HCT116 (cell line): ENCODE measurements around the gene OST4. TPM values are rescaled to one million over a fixed set of nuclear protein-coding genes. Genes with fewer than 3 reads are reported as not detected.

ENCODE experiments used
- ATAC-seq: fragments of 200-7000 bp; cut with Tn5 transposase; 2 replicates; pipeline ENCODE4 v1.9.1; 2020; ENCODE audit warnings: mild to moderate bottlenecking, moderate library complexity
- BruUV-seq: library from RNA; stranded (reverse); fragments of 400-500 nt; replicated peaks from 2 replicates; lab custom pipeline; 2021; lab: Mats Ljungman, UMichigan
- CTCF ChIA-PET: fragments of 300-600 bp; sonication (Branson Sonifier 250); formaldehyde crosslinking; loops from one replicate; lab custom pipeline; 2021; ENCODE audit warnings: antibody characterized with exemption; lab: Charles Lee
- POLR2A ChIA-PET: fragments of 300-600, 350-600 bp; sonication (Branson Sonifier 250); formaldehyde crosslinking; loops from one replicate; lab custom pipeline; 2021; ENCODE audit warnings: antibody characterized with exemption; lab: Charles Lee
- RAD21 ChIA-PET, 2 experiments: fragments of 300-600 bp; sonication (Branson Sonifier 250); formaldehyde crosslinking; loops; one replicate each; lab custom pipeline; 2023; ENCODE audit warnings: low total read pairs in 2 of 2; ENCODE audit not compliant: uncharacterized antibody in 2 of 2, unreplicated experiment in 2 of 2, low non-redundant PET in 1 of 2; lab: Charles Lee
- DNase-seq: peaks from one replicate; pipeline ENCODE4 v3.0.0-alpha.2; 2010; ENCODE audit warnings: low read depth, low spot score
- H2AFZ ChIP-seq: fragments of 200-600 bp; shearing (Covaris generic), sonication (generic); 2 replicates; pipeline ENCODE4 v1.6.1; 2017; ENCODE audit warnings: low read depth, mixed run types, mixed read lengths, antibody characterized with exemption, low read length; ENCODE audit not compliant: poor library complexity, severe bottlenecking
- H3K27ac ChIP-seq: 2 replicates; pipeline ENCODE4 v1.5.1; 2012; ENCODE audit warnings: low read depth, low read length
- H3K27me3 ChIP-seq: fragments of 200-600 bp; sonication (generic); 2 replicates; pipeline ENCODE4 v1.6.1; 2016; ENCODE audit warnings: mixed run types, low read length, mixed read lengths; ENCODE audit not compliant: insufficient read depth
- H3K36me3 ChIP-seq, 2 experiments: fragments of 200-500 bp in 1 of 2; fragments of 200-600 bp in 1 of 2; sonication (Bioruptor generic) in 1 of 2; sonication (generic) in 1 of 2; 2 replicates each; pipeline versions ENCODE4 v1.5.1 to v1.6.1; 2014 to 2016; ENCODE audit warnings: low read length in 2 of 2, inconsistent platforms in 1 of 2, mixed read lengths in 1 of 2, mixed run types in 1 of 2; ENCODE audit not compliant: insufficient read depth in 2 of 2, control insufficient read depth in 1 of 2
- H3K4me1 ChIP-seq, 2 experiments: fragments of 200-600 bp in 1 of 2; sonication (generic) in 1 of 2; 2 replicates each; pipeline versions ENCODE4 v1.5.1 to v1.6.1; 2012 to 2017; ENCODE audit warnings: low read length in 2 of 2, inconsistent platforms in 1 of 2, mild to moderate bottlenecking in 1 of 2, mixed read lengths in 1 of 2, mixed run types in 1 of 2, moderate library complexity in 1 of 2; ENCODE audit not compliant: insufficient read depth in 2 of 2, control insufficient read depth in 1 of 2
- H3K4me2 ChIP-seq: fragments of 200-600 bp; sonication (generic); 2 replicates; pipeline ENCODE4 v1.6.1; 2017; ENCODE audit warnings: mixed run types, low read length, mixed read lengths
- H3K4me3 ChIP-seq, 2 experiments: fragments of 200-600 bp in 1 of 2; sonication (generic) in 1 of 2; replicated peaks in 1 of 2; 2 replicates each; pipeline ENCODE4 v1.5.1; 2011 to 2016; ENCODE audit warnings: low read length in 2 of 2, control low read depth in 1 of 2, low read depth in 1 of 2, mild to moderate bottlenecking in 1 of 2, mixed read lengths in 1 of 2, mixed run types in 1 of 2
- H3K79me2 ChIP-seq: fragments of 200-600 bp; sonication (generic); 2 replicates; pipeline ENCODE4 v1.6.1; 2017; ENCODE audit warnings: mild to moderate bottlenecking, mixed run types, low read length, moderate library complexity, mixed read lengths; ENCODE audit not compliant: insufficient read depth
- H3K9ac ChIP-seq: fragments of 200-600 bp; sonication (generic); 2 replicates; pipeline ENCODE4 v1.6.1; 2016; ENCODE audit warnings: low read length, mixed read lengths
- H3K9me2 ChIP-seq: fragments of 200-600 bp; sonication (generic), shearing (Covaris generic); 2 replicates; pipeline ENCODE4 v1.6.1; 2017; ENCODE audit warnings: mixed run types, mild to moderate bottlenecking, moderate library complexity; ENCODE audit not compliant: insufficient read depth
- H3K9me3 ChIP-seq, 2 experiments: fragments of 200-500 bp in 1 of 2; fragments of 200-600 bp in 1 of 2; sonication (Bioruptor generic) in 1 of 2; sonication (generic) in 1 of 2; 2 replicates each; pipeline ENCODE4 v1.6.1; 2014 to 2017; ENCODE audit warnings: low read length in 2 of 2, mixed read lengths in 2 of 2, inconsistent platforms in 1 of 2, low read depth in 1 of 2, mild to moderate bottlenecking in 1 of 2, mixed run types in 1 of 2, moderate library complexity in 1 of 2; ENCODE audit not compliant: control insufficient read depth in 1 of 2, insufficient read depth in 1 of 2
- H4K20me1 ChIP-seq: fragments of 200-600 bp; sonication (generic), shearing (Covaris generic); 2 replicates; pipeline ENCODE4 v1.6.1; 2017; ENCODE audit warnings: mixed run types, mild to moderate bottlenecking, moderate library complexity; ENCODE audit not compliant: insufficient read depth
- EGR1 ChIP-seq: IDR thresholded peaks from 2 replicates; pipeline ENCODE4 v1.6.1; 2012; ENCODE audit warnings: low read depth
- FOSL1 ChIP-seq: IDR thresholded peaks from 2 replicates; pipeline ENCODE4 v1.6.1; 2012; ENCODE audit warnings: low read depth
- intact Hi-C: fragments of 100-400 bp; cut with micrococcal nuclease; formaldehyde crosslinking; loops from 2 replicates; pipeline ENCODE4 v1.10.0; 2022
- total RNA-seq: library from RNA; stranded (reverse); gene quantifications from one replicate; pipeline ENCODE4 v1.2.1, GENCODE V29; 2021; ENCODE audit not compliant: unreplicated experiment
- TF ChIP-seq, protein P1 (sequence below), 3 experiments: fragments of 200-600 bp in 1 of 3; sonication (generic) in 1 of 3; IDR thresholded peaks in 2 of 3; conservative IDR thresholded peaks in 1 of 3; 2 replicates each; pipeline ENCODE4 v1.5.1; 2012 to 2017; ENCODE audit warnings: low read depth in 2 of 3, low read length in 2 of 3, antibody characterized with exemption in 1 of 3, borderline replicate concordance in 1 of 3, control low read depth in 1 of 3, mild to moderate bottlenecking in 1 of 3, mixed read lengths in 1 of 3, mixed run types in 1 of 3, moderate library complexity in 1 of 3; ENCODE audit not compliant: insufficient read depth in 1 of 3
- TF ChIP-seq, protein P2 (sequence below): IDR thresholded peaks from 2 replicates; pipeline ENCODE4 v1.6.1; 2011; ENCODE audit warnings: mild to moderate bottlenecking, low read length, moderate library complexity; ENCODE audit not compliant: insufficient replicate concordance; ENCODE audit errors: extremely low read depth

Gene OST4
- total RNA-seq, 1 experiment from 2014 or later, result 187 TPM

DNA sequence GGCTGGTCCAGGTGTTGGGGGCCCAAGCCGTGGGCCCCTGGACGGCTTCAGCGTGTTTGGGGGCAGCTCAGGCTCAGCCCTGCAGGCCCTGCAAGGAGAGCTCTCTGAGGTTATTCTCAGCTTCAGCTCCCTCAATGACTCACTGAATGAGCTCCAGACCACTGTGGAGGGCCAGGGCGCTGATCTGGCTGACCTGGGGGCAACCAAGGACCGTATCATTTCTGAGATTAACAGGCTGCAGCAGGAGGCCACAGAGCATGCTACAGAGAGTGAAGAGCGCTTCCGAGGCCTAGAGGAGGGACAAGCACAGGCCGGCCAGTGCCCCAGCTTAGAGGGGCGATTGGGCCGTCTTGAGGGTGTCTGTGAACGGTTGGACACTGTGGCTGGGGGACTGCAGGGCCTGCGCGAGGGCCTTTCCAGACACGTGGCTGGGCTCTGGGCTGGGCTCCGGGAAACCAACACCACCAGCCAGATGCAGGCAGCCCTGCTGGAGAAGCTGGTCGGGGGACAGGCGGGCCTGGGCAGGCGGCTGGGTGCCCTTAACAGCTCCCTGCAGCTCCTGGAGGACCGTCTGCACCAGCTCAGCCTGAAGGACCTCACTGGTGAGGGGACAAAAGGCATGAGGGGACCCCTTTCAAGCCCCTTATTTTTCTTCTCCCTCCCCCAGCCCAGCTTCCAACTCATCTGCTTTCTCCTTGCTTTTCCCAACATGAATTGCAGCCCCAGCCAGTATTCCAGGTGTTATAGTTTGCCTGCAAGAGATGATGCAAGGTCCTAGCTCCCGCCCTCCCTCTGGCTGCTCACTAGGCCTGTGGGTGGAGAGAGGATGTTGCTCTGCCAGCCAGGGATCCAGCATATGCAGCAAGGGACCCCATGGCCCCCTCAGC, 12.2 kb upstream of the OST4 start:
- no peak overlapping the region for H2AFZ ChIP-seq
- no peaks in the 10 kb centered on the region for H3K36me3 ChIP-seq
- no peaks in the 10 kb centered on the region for H3K79me2 ChIP-seq
- RAD21 ChIA-PET, result interaction anchor here in 1 of 2 experiments (1.6 kb wide), 1 partner anchor 122 kb away, joined by 4 read pairs; no protein-coding TSS in a partner anchor
- intact Hi-C loops, result no loop called here
- peaks cover 13 to 42% of the 10 kb centered on the region in 2 experiments for H3K4me1 ChIP-seq
- POLR2A ChIA-PET, result interaction anchor here (1.1 kb wide), 1 partner anchor 209 kb away, joined by 7 read pairs; no protein-coding TSS in a partner anchor
- H3K4me3 ChIP-seq, result no peak overlapping the region
- CTCF ChIA-PET, result interaction anchor here (3.1 kb wide), 1 partner anchor 122 kb away, joined by 15 read pairs; no protein-coding TSS in a partner anchor
- no peaks in the 10 kb centered on the region for H4K20me1 ChIP-seq
- TF ChIP-seq, protein P1, sequence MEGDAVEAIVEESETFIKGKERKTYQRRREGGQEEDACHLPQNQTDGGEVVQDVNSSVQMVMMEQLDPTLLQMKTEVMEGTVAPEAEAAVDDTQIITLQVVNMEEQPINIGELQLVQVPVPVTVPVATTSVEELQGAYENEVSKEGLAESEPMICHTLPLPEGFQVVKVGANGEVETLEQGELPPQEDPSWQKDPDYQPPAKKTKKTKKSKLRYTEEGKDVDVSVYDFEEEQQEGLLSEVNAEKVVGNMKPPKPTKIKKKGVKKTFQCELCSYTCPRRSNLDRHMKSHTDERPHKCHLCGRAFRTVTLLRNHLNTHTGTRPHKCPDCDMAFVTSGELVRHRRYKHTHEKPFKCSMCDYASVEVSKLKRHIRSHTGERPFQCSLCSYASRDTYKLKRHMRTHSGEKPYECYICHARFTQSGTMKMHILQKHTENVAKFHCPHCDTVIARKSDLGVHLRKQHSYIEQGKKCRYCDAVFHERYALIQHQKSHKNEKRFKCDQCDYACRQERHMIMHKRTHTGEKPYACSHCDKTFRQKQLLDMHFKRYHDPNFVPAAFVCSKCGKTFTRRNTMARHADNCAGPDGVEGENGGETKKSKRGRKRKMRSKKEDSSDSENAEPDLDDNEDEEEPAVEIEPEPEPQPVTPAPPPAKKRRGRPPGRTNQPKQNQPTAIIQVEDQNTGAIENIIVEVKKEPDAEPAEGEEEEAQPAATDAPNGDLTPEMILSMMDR (IDR thresholded peaks at IDR 0.05 in 2 of 3, conservative IDR thresholded peaks at IDR 0.05 in 1 of 3; ENCODE audit: borderline replicate concordance in 1 of 3, insufficient read depth in 1 of 3, low read depth in 2 of 3, low read length in 2 of 3), result no peak
- no peak for TF ChIP-seq EGR1
- no peak for TF ChIP-seq FOSL1
- TF ChIP-seq, protein P2, sequence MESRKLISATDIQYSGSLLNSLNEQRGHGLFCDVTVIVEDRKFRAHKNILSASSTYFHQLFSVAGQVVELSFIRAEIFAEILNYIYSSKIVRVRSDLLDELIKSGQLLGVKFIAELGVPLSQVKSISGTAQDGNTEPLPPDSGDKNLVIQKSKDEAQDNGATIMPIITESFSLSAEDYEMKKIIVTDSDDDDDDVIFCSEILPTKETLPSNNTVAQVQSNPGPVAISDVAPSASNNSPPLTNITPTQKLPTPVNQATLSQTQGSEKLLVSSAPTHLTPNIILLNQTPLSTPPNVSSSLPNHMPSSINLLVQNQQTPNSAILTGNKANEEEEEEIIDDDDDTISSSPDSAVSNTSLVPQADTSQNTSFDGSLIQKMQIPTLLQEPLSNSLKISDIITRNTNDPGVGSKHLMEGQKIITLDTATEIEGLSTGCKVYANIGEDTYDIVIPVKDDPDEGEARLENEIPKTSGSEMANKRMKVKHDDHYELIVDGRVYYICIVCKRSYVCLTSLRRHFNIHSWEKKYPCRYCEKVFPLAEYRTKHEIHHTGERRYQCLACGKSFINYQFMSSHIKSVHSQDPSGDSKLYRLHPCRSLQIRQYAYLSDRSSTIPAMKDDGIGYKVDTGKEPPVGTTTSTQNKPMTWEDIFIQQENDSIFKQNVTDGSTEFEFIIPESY, result no peak
- BruUV-seq, result no TSS peak
- no peak overlapping the region for H3K27ac ChIP-seq
- DNase-seq (no peak), ATAC-seq (no peak)
- no peak overlapping the region for H3K4me2 ChIP-seq
- no peaks in the 10 kb centered on the region for H3K9me3 ChIP-seq
- no peaks in the 10 kb centered on the region for H3K27me3 ChIP-seq
- no peaks in the 10 kb centered on the region for H3K9me2 ChIP-seq
- no peak overlapping the region for H3K9ac ChIP-seq
